NAMALWA (cell line): ENCODE data around the gene KRTDAP.
"Not testable (repeated sequence)": the region's sequence is repeated elsewhere in the genome, so short reads cannot be mapped to it uniquely, and the experiment has no call there.

ENCODE experiments used
- DNase-seq: peaks from one replicate; pipeline ENCODE4 v3.0.0-alpha.2; 2015; ENCODE audit warnings: low spot score

Gene KRTDAP

GRCh38 chr19:35484252-35485036 lies 5.8 kb downstream of the KRTDAP start:
- peak; percentile 91 for DNase-seq

GRCh38 chr19:35483089-35483488 lies 7.2 kb downstream of the KRTDAP start:
- no peak for DNase-seq

GRCh38 chr19:35478794-35479677 lies 11.2 kb downstream of the KRTDAP start:
- no peak for DNase-seq

- DNase-seq, result peak; percentile 25
These were observed 14.1 kb downstream of the KRTDAP start for GRCh38 chr19:35476149-35476548.

- DNase-seq, result not testable (repeated sequence)
These were observed 15.7 kb downstream of the KRTDAP start for GRCh38 chr19:35474594-35474993.

- no peak for DNase-seq
These were observed 16.2 kb downstream of the KRTDAP start for GRCh38 chr19:35474104-35474503.

- no peak for DNase-seq
These were observed 18.3 kb downstream of the KRTDAP start for GRCh38 chr19:35471946-35472345.

- not testable (repeated sequence) for DNase-seq
These were observed 19.2 kb downstream of the KRTDAP start for GRCh38 chr19:35471075-35471474.

- DNase-seq, result no peak
These were observed 20.1 kb downstream of the KRTDAP start for GRCh38 chr19:35470128-35470527.

GRCh38 chr19:35468637-35469036 lies 21.6 kb downstream of the KRTDAP start:
- peak; percentile 74 for DNase-seq

GRCh38 chr19:35466259-35466658 lies 24.0 kb downstream of the KRTDAP start:
- DNase-seq, result no peak

- DNase-seq, result not testable (repeated sequence)
These were observed 27.3 kb downstream of the KRTDAP start for GRCh38 chr19:35462956-35463355.

GRCh38 chr19:35462476-35462953 lies 27.7 kb downstream of the KRTDAP start:
- peak; percentile 79 for DNase-seq

GRCh38 chr19:35461788-35462187 lies 28.5 kb downstream of the KRTDAP start:
- not testable (repeated sequence) for DNase-seq

GRCh38 chr19:35461060-35461459 lies 29.2 kb downstream of the KRTDAP start:
- DNase-seq, result no peak

GRCh38 chr19:35460608-35461007 lies 29.7 kb downstream of the KRTDAP start:
- no peak for DNase-seq

- no peak for DNase-seq
These were observed 30.7 kb downstream of the KRTDAP start for GRCh38 chr19:35459414-35460082.

GRCh38 chr19:35458731-35459391 lies 31.4 kb downstream of the KRTDAP start:
- peak; percentile 60 for DNase-seq

- DNase-seq, result no peak
These were observed 32.1 kb downstream of the KRTDAP start for GRCh38 chr19:35458192-35458591.

GRCh38 chr19:35457173-35457572 lies 33.1 kb downstream of the KRTDAP start:
- no peak for DNase-seq

- DNase-seq, result no peak
These were observed 34.6 kb downstream of the KRTDAP start for GRCh38 chr19:35455616-35456201.
